ENCODE results near the gene LRFN2. TPM values are rescaled to one million over a fixed set of nuclear protein-coding genes. Genes with fewer than 3 reads are reported as not detected.
A peak's percentile ranks its signal among the peaks of the same experiment; 100 is the strongest.

Gene LRFN2
- polyA plus RNA-seq, 1 donor (not counting 4 experiments of a cell fraction or from before 2014, with no cell fraction given), result not detected

DNA sequence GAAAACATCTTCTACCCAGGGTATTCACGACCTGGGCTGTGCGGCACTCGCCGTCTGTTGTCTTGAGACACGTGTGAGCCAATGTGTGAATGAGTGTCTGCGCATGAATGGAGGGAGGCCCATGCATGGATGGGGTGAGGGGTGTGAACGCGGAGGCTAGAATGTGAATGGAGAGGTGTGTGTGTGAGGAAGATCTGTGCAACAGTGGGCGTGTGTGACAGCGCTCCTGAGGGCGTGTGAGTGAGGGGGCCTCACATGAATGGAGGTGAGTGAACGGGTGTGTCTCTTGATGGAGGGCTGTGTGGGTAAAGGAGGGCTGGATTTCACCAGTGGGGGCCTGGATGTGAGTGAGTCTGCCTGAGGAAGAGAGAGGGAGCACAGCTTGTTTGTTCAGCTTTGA, 146.0 kb downstream of the LRFN2 start:
- Histone ChIP-seq H3K9ac (ENCODE audit: control insufficient read depth, extremely low read depth, insufficient read depth, low read length) (no peak overlapping the region), H4K20me1 (ENCODE audit: control insufficient read depth, extremely low read depth, insufficient read depth, low read length) (no peaks in the 10 kb centered on the region), H3K27ac (ENCODE audit: control insufficient read depth, insufficient read depth, low read length) (no peak overlapping the region), H3K4me3 (ENCODE audit: control insufficient read depth in 2 of 3, extremely low read depth in 1 of 3, insufficient read depth in 2 of 3, low read depth in 1 of 3, low read length in 3 of 3) (no peak overlapping the region), H3K9me1 (ENCODE audit: control insufficient read depth, extremely low read depth, insufficient read depth, low read length) (no peaks in the 10 kb centered on the region), H3K36me3 (ENCODE audit: control insufficient read depth in 2 of 2, extremely low read depth in 1 of 2, insufficient read depth in 2 of 2, low read length in 2 of 2) (no peaks in the 10 kb centered on the region), H3K4me2 (ENCODE audit: control insufficient read depth, extremely low read depth, insufficient read depth, low read depth, low read length) (no peak overlapping the region), H2AFZ (ENCODE audit: control insufficient read depth, low read length) (no peak overlapping the region), H3K27me3 (ENCODE audit: control insufficient read depth, extremely low read depth, insufficient read depth, low read length) (no peaks in the 10 kb centered on the region), H3K4me1 (ENCODE audit: control insufficient read depth, extremely low read depth, insufficient read depth, low read length) (peaks cover 33% of the 10 kb centered on the region), H3K9me3 (ENCODE audit: control insufficient read depth, low read depth, low read length) (no peaks in the 10 kb centered on the region), H3K79me2 (ENCODE audit: control insufficient read depth, insufficient read depth, low read length) (no peaks in the 10 kb centered on the region)
- DNase-seq (ENCODE audit: low read depth, low spot score), result no peak
- TF ChIP-seq EZH2 (IDR thresholded peaks at IDR 0.05; ENCODE audit: low read length), result no peak
- TF ChIP-seq, protein P1, sequence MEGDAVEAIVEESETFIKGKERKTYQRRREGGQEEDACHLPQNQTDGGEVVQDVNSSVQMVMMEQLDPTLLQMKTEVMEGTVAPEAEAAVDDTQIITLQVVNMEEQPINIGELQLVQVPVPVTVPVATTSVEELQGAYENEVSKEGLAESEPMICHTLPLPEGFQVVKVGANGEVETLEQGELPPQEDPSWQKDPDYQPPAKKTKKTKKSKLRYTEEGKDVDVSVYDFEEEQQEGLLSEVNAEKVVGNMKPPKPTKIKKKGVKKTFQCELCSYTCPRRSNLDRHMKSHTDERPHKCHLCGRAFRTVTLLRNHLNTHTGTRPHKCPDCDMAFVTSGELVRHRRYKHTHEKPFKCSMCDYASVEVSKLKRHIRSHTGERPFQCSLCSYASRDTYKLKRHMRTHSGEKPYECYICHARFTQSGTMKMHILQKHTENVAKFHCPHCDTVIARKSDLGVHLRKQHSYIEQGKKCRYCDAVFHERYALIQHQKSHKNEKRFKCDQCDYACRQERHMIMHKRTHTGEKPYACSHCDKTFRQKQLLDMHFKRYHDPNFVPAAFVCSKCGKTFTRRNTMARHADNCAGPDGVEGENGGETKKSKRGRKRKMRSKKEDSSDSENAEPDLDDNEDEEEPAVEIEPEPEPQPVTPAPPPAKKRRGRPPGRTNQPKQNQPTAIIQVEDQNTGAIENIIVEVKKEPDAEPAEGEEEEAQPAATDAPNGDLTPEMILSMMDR (optimal IDR thresholded peaks at IDR 0.05 in 1 of 3, IDR thresholded peaks at IDR 0.05 in 1 of 3, conservative IDR thresholded peaks at IDR 0.05 in 1 of 3; ENCODE audit: extremely low read depth in 1 of 3, insufficient read depth in 2 of 3, low read length in 3 of 3), result no peak
- FAIRE-seq, result no peak
- dilution Hi-C loops (cut with MboI; ENCODE audit: extremely low pct_ligation_motif_present, low sequenced_read_pairs), result no loop called here

GRCh38 chr6:40440053-40440452, 147.1 kb downstream of the LRFN2 start:
- Histone ChIP-seq H3K36me3 (ENCODE audit: control insufficient read depth in 2 of 2, extremely low read depth in 1 of 2, insufficient read depth in 2 of 2, low read length in 2 of 2) (no peaks in the 10 kb centered on the region), H3K9me1 (ENCODE audit: control insufficient read depth, extremely low read depth, insufficient read depth, low read length) (no peaks in the 10 kb centered on the region), H3K4me2 (ENCODE audit: control insufficient read depth, extremely low read depth, insufficient read depth, low read depth, low read length) (no peak overlapping the region), H3K27me3 (ENCODE audit: control insufficient read depth, extremely low read depth, insufficient read depth, low read length) (no peaks in the 10 kb centered on the region), H3K4me1 (ENCODE audit: control insufficient read depth, extremely low read depth, insufficient read depth, low read length) (peaks cover 30% of the 10 kb centered on the region), H3K9ac (ENCODE audit: control insufficient read depth, extremely low read depth, insufficient read depth, low read length) (no peak overlapping the region), H2AFZ (ENCODE audit: control insufficient read depth, low read length) (no peak overlapping the region), H4K20me1 (ENCODE audit: control insufficient read depth, extremely low read depth, insufficient read depth, low read length) (no peaks in the 10 kb centered on the region), H3K27ac (ENCODE audit: control insufficient read depth, insufficient read depth, low read length) (no peak overlapping the region), H3K9me3 (ENCODE audit: control insufficient read depth, low read depth, low read length) (no peaks in the 10 kb centered on the region), H3K4me3 (ENCODE audit: control insufficient read depth in 2 of 3, extremely low read depth in 1 of 3, insufficient read depth in 2 of 3, low read depth in 1 of 3, low read length in 3 of 3) (no peak overlapping the region), H3K79me2 (ENCODE audit: control insufficient read depth, insufficient read depth, low read length) (no peaks in the 10 kb centered on the region)
- DNase-seq (ENCODE audit: low read depth, low spot score) (peak; percentile 40), FAIRE-seq (peak; percentile 44)
- TF ChIP-seq, protein P1 (optimal IDR thresholded peaks at IDR 0.05 in 1 of 3, IDR thresholded peaks at IDR 0.05 in 1 of 3, conservative IDR thresholded peaks at IDR 0.05 in 1 of 3; ENCODE audit: extremely low read depth in 1 of 3, insufficient read depth in 2 of 3, low read length in 3 of 3), result no peak
- TF ChIP-seq EZH2 (IDR thresholded peaks at IDR 0.05; ENCODE audit: low read length), result no peak
- dilution Hi-C loops (cut with MboI; ENCODE audit: extremely low pct_ligation_motif_present, low sequenced_read_pairs), result no loop called here
